ENCODE data around the gene CCL3.

DNA sequence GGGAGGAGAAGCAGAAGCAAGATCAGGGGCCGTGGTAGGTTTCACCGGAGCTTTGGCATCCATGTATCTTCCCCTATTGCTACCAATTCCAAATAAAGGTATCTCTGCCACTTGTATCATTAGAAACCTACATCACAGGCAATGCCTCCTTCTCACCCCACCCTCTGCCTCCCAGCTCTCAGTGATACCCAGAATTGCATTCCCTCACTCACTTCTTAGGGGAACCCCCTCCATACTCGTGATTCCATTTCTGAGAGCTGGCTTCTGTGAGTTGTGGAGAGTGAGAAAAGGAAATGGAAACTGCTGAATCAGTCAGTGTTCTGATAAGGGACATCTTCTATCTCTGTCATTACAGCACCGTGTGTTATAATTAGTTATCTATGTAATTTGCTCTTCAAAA lies 2.3 kb upstream of the CCL3 start:
- TF ChIP-seq, protein P1, sequence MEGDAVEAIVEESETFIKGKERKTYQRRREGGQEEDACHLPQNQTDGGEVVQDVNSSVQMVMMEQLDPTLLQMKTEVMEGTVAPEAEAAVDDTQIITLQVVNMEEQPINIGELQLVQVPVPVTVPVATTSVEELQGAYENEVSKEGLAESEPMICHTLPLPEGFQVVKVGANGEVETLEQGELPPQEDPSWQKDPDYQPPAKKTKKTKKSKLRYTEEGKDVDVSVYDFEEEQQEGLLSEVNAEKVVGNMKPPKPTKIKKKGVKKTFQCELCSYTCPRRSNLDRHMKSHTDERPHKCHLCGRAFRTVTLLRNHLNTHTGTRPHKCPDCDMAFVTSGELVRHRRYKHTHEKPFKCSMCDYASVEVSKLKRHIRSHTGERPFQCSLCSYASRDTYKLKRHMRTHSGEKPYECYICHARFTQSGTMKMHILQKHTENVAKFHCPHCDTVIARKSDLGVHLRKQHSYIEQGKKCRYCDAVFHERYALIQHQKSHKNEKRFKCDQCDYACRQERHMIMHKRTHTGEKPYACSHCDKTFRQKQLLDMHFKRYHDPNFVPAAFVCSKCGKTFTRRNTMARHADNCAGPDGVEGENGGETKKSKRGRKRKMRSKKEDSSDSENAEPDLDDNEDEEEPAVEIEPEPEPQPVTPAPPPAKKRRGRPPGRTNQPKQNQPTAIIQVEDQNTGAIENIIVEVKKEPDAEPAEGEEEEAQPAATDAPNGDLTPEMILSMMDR (IDR thresholded peaks at IDR 0.05; ENCODE audit: insufficient read depth, low read length, poor library complexity, severe bottlenecking), result no peak
- TF ChIP-seq EZH2phosphoT487 (conservative IDR thresholded peaks at IDR 0.05; ENCODE audit: low read length), result no peak
